ENCODE measurements around the gene LPAR3.
"Not testable (repeated sequence)": the region's sequence is repeated elsewhere in the genome, so short reads cannot be mapped to it uniquely, and the experiment has no call there.

LPAR3 gene, protein sequence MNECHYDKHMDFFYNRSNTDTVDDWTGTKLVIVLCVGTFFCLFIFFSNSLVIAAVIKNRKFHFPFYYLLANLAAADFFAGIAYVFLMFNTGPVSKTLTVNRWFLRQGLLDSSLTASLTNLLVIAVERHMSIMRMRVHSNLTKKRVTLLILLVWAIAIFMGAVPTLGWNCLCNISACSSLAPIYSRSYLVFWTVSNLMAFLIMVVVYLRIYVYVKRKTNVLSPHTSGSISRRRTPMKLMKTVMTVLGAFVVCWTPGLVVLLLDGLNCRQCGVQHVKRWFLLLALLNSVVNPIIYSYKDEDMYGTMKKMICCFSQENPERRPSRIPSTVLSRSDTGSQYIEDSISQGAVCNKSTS

DNA sequence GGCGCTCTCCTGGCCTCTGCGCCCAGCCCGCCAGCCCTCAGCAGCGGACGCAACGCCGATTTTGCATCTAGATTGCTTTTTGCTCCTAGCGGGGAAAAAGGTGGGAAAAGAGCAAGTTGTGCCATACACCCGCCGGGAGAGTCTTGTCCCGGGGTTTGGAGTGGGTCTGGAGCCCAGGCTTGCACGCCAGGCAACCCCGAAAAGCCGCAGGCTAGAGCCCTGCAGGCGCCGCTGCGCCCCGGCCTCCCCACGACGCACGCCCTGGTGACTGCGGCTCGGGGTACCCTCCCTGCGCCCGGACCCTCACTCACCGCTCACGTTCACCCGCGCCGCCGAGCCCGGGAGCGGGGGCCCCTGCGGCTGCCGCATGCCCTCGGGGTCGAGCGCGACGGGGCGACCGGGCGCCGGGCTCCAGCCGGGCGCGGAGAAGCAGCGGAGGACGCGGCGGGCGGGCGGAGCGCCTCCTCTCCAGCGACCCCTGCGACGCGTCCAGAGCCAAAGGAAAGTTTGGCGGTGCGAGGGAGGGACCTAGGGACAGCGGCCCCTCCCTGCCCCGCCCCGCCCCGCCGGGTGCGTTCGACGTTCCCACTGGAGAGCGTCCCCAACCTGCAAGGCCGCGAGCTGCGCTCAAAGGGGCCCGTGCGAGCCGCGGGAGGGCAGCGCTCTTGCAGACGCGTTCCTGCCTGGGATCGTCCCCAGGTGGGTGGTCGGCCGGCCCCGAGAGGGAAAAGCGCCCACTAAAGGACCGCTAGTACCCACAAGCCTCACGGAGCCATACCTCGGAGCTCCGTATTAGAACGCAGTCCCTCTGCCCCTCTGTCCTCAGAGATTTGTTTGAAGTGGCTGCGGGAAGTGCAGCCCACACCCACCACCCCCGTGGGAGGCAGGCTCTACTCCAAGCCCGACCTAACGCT is at the start of gene LPAR3:
LPAR3 (minus strand) TSS at position 502 of the 914 bp plus-strand sequence. CDS start 27,086 bp downstream, outside the sequence.
- peak; percentile 31 for DNase-seq (ENCODE audit: low spot score)

DNA sequence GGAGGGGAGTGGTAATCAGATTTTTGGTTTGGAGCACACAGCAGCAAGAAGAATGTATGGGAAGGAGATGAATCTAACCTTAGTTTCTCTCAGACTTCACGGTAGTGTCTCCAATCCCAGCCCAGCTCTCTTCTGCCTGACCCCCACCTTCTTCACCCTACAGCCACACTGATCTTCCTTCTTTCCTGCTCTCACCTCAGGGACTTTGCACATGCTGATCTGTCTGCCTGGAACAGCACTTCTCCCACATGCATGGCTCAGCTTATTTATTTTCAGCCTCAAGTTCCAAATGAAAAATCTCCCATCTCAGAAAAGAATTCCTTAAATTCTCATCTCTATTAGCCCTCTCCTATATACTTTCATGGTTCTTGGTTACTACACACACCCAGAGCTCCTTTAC is 48.8 kb upstream of the LPAR3 start:
- no peak for DNase-seq (ENCODE audit: low spot score)

DNA sequence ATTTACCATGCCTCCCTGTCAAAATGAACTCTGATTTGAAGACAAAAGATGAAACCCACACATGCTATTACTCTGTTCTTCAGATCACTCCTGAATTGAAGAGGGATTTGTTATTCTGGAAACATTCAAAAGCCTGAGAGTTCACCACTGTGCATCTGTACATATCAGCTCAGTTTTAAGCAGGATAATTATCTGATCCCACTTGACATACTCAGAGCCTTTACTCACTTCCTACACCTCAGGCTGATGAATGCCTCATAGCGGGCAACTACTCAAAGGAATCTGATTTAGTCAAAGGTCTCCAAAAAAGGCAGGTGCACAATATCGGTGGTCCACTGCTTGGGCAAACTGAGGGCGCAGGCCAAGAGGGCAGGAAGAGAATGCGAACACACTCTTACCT is 47.5 kb upstream of the LPAR3 start:
- DNase-seq (ENCODE audit: low spot score): no peak

DNA sequence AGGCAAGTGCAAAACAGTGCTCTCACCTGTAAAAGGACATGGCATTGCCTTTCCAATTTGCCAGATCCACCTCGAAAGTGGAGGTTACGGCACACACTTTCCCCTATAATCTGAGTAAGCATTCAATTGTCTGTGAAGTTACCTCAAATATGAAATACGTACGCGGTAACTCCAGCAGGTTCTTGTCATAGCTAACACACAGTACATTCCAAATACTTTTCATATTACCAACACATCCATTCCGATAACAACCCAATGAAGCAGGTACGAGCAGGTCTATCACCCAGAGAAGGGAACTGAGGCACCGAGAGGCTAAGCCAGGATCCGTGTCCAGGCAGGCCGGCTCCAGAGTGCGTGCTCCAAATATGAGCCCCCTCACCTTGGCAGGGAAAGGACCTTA is 46.8 kb upstream of the LPAR3 start:
- no peak for DNase-seq (ENCODE audit: low spot score)

DNA sequence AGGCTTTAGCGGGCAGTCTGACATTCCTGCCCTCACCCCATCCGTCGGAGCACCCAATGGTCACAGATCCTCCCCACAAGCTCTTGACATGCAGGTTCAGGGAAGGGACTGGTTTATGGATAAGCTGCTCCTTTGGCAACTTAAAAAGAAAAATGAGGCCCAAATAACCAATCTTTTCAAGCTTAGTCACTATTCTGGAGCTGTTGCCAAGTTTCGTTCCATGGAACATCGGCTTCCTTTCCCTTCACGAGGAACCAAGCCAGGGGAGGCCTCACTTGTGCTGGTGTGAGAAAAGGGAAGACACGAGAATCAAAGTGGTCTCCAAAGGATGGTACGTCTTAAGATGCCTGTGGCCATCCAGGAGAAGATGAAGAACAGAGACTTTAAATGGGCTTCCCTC is 46.1 kb upstream of the LPAR3 start:
- DNase-seq (ENCODE audit: low spot score): peak; percentile 8

DNA sequence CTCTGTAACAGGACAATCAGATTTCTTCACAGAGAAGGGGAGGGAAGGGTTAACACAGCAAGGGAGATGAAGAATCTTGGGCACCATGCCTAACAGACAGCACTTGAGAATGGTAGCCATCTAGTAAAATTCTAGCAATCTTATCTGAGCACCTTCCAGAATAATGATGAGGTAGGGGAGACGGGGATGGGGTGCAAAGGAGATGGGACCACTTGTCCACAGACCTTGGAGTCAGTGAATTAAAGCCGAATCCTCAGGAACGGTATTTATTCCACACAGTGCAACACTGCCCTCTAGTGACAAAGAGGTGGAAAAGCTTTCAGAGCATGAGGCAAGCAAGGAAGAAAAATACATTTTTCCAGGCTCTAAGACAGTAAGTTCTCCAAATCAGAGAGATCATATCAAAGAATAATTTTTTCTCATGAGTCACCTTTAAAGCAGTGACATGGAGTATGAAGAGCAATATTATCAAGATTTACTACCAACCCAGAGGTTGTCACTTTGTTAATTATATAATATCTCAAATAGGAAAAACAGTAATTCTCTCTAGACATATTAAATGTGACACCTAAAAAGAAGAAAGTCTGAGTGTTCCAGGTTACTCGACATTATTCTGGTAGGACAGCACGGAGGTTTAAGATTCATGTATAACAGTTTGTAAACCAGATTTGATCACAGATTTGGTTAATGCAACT is 43.3 kb upstream of the LPAR3 start:
- DNase-seq (ENCODE audit: low spot score): peak; percentile 76

DNA sequence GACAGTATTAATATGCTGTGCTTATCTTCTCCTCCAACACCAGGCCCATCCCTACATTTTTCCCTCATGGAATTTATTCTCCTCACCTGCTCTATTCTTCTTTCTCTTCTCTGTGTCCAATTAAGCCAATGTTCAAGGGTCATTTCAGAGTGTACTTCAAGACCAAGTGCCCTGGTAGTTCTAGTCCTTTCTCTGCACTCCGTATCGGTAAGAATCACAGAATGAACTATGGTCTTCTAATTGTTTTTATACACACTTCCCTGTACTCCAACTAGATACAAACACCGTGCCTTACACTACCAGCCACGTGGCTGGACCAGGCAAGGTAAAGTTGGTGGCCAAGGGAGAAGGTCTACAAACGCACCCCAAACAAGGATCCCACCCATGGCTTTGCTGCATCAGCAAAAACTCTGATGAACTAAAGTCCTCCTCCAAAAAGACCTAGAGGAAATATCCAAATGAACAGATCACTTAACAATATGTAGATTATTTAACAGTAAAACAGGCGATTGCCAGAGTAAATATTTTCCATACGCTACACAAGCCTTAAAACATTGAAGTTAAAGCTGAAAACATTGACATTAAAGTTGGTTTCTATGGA is 40.1 kb upstream of the LPAR3 start:
- DNase-seq (ENCODE audit: low spot score): no peak

DNA sequence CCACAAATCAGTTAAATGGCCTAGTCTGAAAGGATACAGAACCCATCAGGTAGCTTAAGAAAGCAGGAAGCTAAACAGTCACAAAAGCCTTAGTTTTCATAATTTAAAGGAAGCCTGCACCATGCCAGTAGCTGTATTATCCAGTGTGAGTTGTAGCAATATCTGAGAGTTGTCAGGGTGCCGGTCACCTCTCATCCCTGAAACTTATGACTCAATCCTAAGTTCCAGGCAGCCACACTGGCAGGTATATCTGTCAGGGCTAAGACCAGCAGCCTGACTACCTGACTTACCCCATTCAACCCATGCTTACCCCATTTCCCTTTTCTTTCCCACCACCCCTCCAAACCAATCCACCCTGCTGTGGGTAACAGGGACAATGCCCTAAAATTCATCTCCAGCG is 37.8 kb upstream of the LPAR3 start:
- DNase-seq (ENCODE audit: low spot score): no peak

DNA sequence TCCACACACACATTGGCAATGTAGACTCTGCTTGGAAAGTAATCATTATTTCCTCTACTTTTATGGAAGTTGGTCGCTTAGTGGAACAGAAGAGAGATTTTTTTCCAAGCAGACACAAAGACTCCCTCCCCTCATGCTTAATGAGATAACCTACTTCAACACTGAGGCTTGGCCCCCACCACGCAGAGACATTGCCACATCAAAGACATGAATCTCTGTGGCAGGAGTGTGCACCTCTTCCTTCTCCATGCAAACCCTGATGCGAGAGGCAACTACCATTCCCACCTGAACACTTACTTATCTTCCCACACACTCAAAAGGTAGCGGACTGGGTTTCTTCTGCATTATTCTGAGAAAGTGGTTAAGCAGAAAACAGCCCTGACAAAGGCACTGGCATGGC is 37.3 kb upstream of the LPAR3 start:
- no peak for DNase-seq (ENCODE audit: low spot score)

DNA sequence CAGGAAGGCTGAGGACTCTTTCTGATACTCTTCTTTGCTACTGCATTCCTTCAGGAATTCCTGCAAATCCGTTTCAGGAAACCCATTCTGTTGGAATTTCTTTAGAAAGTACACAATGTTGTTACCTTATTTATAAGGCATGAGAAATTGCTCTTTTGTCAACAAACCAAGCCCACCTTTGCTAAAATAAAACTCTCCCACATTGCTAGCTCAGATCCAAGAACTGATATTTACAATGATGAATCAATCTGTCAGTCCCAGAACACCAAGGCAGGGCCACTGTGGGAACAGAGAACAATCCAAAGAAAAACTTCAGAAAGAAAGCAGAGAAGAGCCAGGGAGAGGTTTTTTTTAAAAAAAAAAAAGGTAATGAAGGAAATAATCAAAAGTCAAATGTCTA is 36.6 kb upstream of the LPAR3 start:
- no peak for DNase-seq (ENCODE audit: low spot score)

DNA sequence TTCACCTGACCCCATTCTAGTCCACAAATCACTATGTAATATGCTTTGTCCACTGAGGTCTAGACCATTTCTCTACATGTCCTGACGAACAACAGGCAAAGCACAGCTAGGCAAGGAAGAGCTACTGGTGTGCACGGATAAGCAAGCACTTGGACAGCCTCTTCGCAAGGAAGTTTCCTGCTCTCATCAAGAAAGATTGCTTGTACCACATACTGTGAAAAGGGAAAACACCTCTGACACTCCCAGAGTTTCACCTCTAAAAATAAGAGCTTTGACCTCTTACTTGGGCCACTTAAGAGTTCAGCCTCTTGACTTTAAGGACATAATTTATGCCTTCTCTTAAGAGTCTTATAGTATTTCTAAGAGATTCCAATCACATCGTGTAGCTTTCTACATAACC is 36.0 kb upstream of the LPAR3 start:
- no peak for DNase-seq (ENCODE audit: low spot score)

DNA sequence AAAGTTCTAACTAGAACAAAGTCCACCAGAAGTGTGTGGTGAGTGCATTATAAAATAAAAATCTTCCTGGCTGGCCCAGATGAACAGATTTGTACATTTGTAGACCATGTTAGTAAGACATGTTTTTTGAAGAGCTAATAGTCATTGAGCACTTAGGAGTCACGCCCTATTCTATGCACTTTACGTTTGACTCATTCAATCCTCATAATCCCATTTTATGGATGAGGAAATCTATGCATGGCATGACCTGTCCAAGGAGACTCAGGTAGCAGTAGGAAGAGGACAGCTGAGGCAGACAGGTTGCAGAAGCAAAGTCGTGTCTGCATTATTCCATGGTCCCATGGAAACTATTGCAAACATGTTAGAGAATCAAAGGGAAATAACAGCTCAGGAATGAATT is 30.3 kb upstream of the LPAR3 start:
- DNase-seq (ENCODE audit: low spot score): no peak

DNA sequence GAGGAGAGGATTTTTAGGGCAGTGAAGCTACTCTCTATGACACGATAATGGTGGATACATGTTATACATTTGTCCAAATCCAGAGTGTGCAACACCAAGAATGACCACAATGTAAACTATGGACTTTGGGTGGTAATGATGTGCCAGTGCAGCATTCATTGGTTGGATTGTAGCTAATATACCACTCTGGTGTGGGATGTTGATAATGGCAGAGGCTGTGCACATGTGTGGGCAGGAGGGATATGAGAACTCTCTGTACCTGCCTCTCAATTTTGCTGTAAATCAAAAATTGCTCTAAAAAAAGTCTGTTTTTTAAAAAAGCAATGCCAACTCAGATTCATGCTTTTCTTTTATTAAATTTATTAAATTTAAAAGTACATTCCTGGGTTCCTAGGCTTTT is 27.2 kb upstream of the LPAR3 start:
- DNase-seq (ENCODE audit: low spot score): no peak

DNA sequence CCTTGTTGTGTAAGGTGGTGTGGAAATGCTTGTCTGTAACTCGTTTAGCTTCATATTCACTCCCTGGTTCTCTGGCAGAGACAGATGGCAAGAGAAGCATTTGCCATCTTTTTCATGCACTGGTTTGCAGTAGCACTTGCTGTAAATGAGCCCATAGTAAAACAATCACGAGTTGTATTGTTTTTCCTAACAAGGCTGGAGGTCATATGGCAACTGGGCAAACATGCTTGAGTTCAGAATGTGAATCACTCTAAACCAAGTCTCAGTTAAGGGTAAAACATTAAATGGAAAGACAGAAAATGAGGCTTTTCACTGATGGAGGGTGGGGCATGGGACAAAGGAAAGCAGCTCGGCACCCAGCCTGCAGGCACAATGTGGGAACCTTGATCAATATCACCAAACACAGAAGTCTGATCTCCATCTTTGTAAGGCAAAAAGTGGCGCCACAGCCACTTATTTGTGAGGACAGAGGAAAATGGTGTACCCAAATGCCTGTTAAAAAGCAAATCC is 26.5 kb upstream of the LPAR3 start:
- no peak for DNase-seq (ENCODE audit: low spot score)

DNA sequence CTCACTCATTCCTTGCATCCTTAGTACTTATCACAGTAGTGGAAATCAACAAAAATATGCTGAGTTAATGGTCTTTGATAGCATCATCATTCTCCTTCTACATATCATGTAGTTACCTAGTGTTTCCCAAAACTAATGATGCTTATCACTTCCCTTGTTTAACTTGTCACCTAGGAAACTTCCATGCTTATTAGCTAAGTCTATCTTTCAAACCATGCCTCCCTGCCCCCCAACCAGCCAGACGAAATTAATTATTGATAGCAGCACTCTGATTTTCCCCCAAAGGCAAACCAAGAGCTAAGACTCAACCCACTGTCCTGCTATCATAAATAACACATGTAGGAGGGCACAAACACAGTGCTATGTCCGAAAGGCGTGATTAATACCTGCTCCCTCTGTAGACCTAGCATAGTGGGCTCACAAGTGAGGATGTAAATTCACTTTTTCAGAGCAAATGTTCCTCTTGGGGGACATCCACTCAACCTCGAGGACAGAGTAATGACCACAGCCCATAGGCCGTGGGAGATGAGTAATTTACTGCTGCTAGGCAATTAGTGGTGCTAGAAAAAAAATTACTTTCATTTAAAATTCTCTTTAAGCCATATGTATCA is 25.8 kb upstream of the LPAR3 start:
- no peak for DNase-seq (ENCODE audit: low spot score)

DNA sequence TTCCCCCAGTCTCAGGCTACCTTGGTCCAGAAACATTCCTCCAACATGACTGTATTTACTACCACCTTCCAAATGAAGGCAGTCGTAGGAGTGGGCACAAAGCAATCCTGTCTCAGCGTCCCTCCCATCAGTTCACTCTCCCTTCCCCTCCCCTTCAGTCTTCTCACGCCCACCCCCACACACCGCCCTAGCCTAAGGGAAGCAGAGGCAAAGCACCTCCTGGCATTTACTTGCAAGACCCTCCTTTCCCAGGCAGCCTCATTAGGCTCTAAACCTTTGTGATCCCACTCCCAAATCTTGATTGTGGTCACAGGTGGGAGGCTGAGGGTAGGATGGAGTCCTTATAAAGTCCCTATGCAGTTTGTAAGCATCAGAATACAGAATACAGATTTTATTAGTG is 23.9 kb upstream of the LPAR3 start:
- no peak for DNase-seq (ENCODE audit: low spot score)

DNA sequence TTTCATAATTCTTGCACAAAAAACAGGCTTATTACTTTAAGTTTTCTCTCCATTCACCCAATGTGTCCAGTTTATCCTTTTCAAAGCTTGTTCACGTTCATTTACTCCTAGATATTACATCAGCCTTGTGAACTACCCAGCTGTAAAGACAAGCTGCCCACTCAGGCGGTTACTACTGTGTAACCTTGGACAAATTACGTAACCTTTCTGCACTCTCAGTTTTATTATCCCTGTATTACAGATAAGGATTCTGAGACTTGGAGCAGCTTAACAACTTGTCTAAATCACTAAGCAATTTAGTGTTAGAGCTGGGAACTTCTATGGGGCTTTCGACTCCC is 20.5 kb upstream of the LPAR3 start:
- no peak for DNase-seq (ENCODE audit: low spot score)

DNA sequence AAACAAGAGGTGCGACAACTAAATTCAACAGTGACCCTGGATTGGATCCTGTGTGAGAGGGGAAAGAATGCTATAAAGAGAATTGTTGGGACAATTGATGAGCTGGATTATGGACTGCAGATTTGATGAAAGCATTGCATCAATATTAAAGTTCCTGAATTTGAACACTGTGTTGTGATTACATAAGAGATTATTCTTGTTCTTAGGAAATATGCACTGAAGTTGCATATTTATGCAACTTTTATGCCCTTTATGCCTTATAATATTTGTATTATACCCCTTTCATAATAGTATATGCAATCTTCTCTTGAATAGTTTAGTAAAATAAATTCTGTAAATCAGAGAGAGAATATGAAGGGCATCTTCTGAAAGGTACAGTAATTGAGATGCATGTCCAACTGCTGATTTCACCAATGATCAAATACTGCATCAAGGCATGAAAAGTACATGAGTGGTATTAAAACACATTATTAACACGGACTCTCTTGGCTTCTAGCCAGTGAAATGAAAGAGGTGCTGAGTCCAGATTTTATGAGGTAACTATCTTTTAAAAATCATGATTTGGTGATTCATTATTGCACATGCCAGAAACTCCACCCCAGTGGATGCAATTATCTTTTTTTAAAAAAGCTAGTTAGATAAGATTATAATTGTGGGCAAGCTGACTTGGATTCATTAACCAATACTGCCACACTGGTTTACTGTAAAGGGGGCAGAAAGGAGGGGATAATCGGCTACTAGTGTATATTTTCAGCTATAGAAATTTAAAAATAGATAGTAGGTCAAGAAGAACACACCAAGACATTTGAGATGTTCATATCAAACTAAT is 19.9 kb upstream of the LPAR3 start:
- DNase-seq (ENCODE audit: low spot score): no peak

DNA sequence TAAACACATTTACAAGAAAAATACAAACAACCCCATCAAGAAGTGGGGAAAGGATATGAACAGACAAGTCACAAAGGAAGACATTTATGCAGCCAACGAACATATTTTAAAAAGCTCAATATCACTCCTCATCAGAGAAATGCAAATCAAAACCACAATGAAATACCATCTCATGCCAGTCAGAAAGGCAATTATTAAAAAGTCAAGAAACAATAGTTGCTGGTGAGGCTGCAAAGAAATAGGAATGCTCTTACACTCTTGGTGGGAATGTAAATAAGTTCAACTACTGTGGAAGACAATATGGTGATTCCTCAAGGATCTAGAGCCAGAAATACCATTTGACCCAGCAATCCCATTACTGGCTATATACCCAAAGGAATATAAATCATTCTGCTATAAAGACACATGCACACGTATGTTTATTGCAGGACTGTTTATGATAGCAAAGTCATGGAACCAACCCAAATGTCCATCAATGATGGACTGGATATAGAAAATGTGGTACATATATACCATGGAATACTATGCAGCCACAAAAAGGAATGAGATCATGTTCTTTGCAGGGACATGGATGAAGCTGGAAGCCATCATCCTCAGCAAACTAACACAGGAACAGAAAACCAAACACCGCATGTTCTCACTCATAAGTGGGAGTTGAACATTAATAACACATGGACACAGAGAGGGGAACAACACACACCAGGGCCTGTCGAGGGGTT is 15.9 kb upstream of the LPAR3 start:
- DNase-seq (ENCODE audit: low spot score): not testable (repeated sequence)

All from GM03348 (cell line).